ENCODE results near the gene SIGLEC14.

The SIGLEC14 gene

GRCh38 chr19:51610576-51610975 lies 36.0 kb downstream of the SIGLEC14 start:
- TF ChIP-seq CTCF (IDR thresholded peaks at IDR 0.05; ENCODE audit: low read depth, low read length) = no peak
- DNase-seq = no peak
- H3K4me1 ChIP-seq = no peaks in the 10 kb centered on the region
- H3K9me3 ChIP-seq = no peaks in the 10 kb centered on the region
- H3K4me3 ChIP-seq (ENCODE audit: low read depth, low read length) = no peak overlapping the region
- H3K36me3 ChIP-seq = no peaks in the 10 kb centered on the region
- H3K27me3 ChIP-seq = peaks cover 17% of the 10 kb centered on the region

GRCh38 chr19:51607920-51608562 lies 38.6 kb downstream of the SIGLEC14 start:
- peak; percentile 49 for DNase-seq
- Histone ChIP-seq H3K9me3 (no peaks in the 10 kb centered on the region), H3K4me1 (no peaks in the 10 kb centered on the region), H3K4me3 (ENCODE audit: low read depth, low read length) (no peak overlapping the region), H3K36me3 (no peaks in the 10 kb centered on the region), H3K27me3 (peaks cover 8% of the 10 kb centered on the region; the same call in 1 of the 2 replicates)
- peak; percentile 56 for TF ChIP-seq CTCF (IDR thresholded peaks at IDR 0.05; ENCODE audit: low read depth, low read length)

- no peak overlapping the region for H3K4me3 ChIP-seq (ENCODE audit: low read depth, low read length)
- no peak for DNase-seq
- H3K27me3 ChIP-seq = peaks cover 8% of the 10 kb centered on the region; the same call in 1 of the 2 replicates
- no peaks in the 10 kb centered on the region for H3K4me1 ChIP-seq
- no peak for TF ChIP-seq CTCF (IDR thresholded peaks at IDR 0.05; ENCODE audit: low read depth, low read length)
- H3K9me3 ChIP-seq = no peaks in the 10 kb centered on the region
- H3K36me3 ChIP-seq = no peaks in the 10 kb centered on the region
Measured at GRCh38 chr19:51607077-51607476, 39.5 kb downstream of the SIGLEC14 start.

GRCh38 chr19:51602189-51602854 lies 44.3 kb downstream of the SIGLEC14 start:
- no peak for TF ChIP-seq CTCF (IDR thresholded peaks at IDR 0.05; ENCODE audit: low read depth, low read length)
- Histone ChIP-seq H3K4me1 (no peaks in the 10 kb centered on the region), H3K27me3 (no peaks in the 10 kb centered on the region; the same call in 1 of the 2 replicates), H3K36me3 (no peaks in the 10 kb centered on the region), H3K9me3 (no peaks in the 10 kb centered on the region), H3K4me3 (ENCODE audit: low read depth, low read length) (no peak overlapping the region)
- DNase-seq = no peak

- TF ChIP-seq CTCF (IDR thresholded peaks at IDR 0.05; ENCODE audit: low read depth, low read length) = no peak
- DNase-seq = no peak
- no peak overlapping the region for H3K4me3 ChIP-seq (ENCODE audit: low read depth, low read length)
Measured at GRCh38 chr19:51600940-51601580, 45.6 kb downstream of the SIGLEC14 start.

GRCh38 chr19:51599084-51599483 lies 47.5 kb downstream of the SIGLEC14 start:
- Histone ChIP-seq H3K4me1 (no peaks in the 10 kb centered on the region), H3K27me3 (no peaks in the 10 kb centered on the region), H3K9me3 (no peaks in the 10 kb centered on the region), H3K36me3 (no peaks in the 10 kb centered on the region), H3K4me3 (ENCODE audit: low read depth, low read length) (no peak overlapping the region)
- no peak for DNase-seq
- TF ChIP-seq CTCF (IDR thresholded peaks at IDR 0.05; ENCODE audit: low read depth, low read length) = no peak

More at GRCh38 chr19:51600940-51601580, 45.6 kb downstream of the SIGLEC14 start:
- Histone ChIP-seq H3K27me3 (no peaks in the 10 kb centered on the region; the same call in 1 of the 2 replicates), H3K4me1 (no peaks in the 10 kb centered on the region), H3K36me3 (no peaks in the 10 kb centered on the region), H3K9me3 (no peaks in the 10 kb centered on the region)

Data from BE2C (cell line).